ENCODE data around the gene MATN3.
A peak's percentile ranks its signal among the peaks of the same experiment; 100 is the strongest.

MATN3 gene

DNA sequence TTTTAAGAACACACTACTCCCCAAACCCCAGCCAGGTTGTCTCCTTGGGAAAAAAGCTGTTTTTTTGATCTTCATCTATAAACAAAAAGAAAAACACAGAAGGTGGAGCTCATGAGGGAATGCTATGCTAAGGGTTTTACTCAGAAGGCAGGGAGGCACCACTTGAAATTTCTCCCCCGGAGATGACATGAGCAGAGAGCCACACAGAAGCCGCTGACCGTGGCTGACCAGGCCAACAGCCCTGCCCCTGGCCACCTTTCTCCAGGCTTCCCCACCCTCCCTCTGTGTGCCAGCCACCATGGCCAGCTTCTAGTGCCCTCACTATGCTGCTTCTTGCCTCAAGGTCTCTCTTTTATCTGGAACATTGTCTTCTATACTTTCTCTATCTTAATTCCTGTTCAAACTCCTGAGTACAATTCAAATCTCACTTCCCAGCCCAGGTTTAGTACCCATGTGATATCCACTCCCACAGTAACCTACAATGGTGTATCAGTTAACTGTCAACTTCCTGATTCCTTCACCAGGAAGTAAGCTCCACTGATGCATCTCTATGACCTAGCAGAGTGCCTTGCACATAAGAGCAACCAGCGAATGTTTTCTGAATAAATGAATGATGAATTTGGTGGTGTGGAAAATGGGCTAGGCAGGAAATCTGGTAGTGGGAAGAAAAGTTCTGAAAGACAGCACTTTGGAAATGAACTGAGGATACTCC lies 23.6 kb upstream of the MATN3 start:
- peak; percentile 55 to 73 for DNase-seq

DNA sequence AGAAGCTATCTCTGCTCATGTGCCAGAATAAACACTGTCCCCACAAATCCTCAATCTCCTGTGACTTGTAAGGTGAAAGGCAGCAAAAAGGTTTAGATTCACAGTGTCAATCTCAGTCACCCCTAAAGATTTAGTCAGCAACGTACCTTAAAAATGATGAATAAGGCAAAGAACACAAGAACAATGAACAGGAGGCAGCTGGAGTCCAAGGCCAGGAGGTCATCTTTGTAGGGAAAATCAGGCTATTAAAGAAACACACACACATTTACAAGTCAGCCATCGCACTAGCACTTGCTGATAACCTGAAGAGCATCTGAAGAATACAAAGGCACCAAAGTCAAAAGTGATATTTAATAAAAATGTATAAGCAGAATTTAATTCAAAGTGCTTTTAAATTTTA lies 22.4 kb upstream of the MATN3 start:
- no peak for DNase-seq

- DNase-seq, result no peak
These were observed 21.8 kb upstream of the MATN3 start for GRCh38 chr2:20034218-20034617.

DNA sequence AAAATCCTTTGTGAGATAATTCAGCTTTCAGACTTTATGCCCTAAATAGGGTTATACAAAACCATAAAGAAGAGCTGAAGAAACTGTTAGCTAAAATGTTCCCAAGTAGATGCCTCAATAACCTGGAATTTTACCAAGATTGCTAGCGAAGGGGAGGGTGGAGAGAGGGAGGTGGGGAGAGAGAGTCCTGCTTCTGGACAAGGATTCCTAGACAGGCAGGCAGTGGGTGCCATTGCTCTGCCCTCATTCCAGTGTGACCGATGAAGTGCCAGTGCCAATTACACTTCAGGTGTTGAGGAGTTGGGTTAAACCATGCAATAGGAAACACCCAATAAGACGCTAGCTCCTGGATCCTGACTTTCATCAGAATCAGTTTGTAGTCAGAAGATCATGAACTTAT lies 20.9 kb upstream of the MATN3 start:
- DNase-seq, result no peak

DNA sequence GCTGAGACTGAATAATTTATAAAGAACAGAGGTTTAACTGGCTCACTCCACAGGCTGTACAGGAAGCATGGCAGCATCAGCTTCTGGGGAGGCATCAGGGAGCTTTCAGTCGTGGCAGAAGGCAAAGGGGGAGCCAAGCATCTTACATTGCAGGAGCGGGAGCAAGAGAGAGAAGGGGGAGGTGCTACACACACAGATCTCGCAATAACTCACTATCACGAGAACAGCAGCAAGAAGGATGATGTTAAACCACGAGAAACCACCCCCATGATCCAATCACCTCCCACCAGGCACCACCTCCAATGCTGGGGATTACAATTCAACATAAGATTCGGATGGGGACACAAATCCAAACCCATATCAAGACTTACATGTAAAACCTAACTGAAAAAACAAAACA lies 17.8 kb upstream of the MATN3 start:
- DNase-seq, result no peak

GRCh38 chr2:20027705-20028434 lies 15.4 kb upstream of the MATN3 start:
- DNase-seq, result no peak

- no peak for DNase-seq
These were observed 14.8 kb upstream of the MATN3 start for GRCh38 chr2:20027260-20027677.

- DNase-seq, result no peak
These were observed 12.8 kb upstream of the MATN3 start for GRCh38 chr2:20025065-20025786.

DNA sequence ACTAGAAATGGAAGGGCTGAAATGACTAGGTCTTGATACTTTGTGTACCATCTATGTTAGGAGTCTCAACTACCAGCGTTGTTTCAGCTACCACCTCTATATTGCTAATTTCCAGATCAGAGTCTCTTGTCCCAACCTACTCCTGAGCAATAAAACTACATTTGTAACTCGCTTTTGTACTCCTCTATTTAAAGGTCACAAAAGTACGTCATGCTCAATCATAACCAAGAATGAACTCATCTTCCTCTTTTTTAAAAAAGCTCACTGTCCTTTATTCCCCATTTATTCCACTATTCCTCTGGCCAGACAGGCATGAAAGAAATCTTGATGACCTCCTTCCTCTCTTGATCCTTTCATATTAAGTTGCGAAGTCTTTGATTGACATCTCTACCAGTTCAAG lies 11.2 kb upstream of the MATN3 start:
- no peak for DNase-seq

GRCh38 chr2:20021405-20022009 lies 9.0 kb upstream of the MATN3 start:
- peak; percentile 8 to 14 for DNase-seq

- no peak for DNase-seq
These were observed 7.3 kb upstream of the MATN3 start for GRCh38 chr2:20019747-20020146.

GRCh38 chr2:20018601-20019152 lies 6.2 kb upstream of the MATN3 start:
- no peak for DNase-seq

GRCh38 chr2:20016346-20016745 lies 3.9 kb upstream of the MATN3 start:
- DNase-seq, result no peak

DNA sequence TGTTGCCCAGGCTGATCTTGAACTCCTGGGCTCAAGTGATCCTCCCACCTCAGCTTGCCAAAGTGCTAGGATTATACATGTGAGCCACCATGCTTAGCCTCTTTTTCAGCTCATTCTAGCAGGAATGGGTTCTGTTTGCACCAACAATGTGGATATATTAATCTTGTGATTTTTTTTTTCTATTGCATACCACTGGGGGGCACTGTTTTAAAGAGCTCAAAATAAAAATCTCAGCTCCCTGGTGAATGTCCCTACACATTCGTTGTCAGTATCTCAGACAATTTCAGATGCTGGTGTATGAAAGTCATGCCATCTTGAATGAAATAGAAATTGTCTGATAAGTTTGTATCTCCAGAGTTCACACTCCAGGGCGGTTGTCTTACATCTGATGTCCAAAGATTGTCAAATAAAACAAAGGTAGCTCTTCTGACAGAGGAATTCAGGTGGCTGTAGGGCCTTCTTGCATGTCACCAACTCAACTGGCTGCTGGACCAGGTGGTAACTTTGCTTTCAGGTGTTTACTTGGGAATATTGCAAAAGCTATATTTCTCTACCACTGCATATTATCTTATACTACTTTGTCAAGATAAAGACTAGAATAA lies 3.1 kb upstream of the MATN3 start:
- DNase-seq, result peak; percentile 48 to 77

GRCh38 chr2:20013126-20013849 lies 820 bp upstream of the MATN3 start:
- no peak for DNase-seq

- no peak for DNase-seq
These were observed 511 bp downstream of the MATN3 start for GRCh38 chr2:20012032-20012281.

DNA sequence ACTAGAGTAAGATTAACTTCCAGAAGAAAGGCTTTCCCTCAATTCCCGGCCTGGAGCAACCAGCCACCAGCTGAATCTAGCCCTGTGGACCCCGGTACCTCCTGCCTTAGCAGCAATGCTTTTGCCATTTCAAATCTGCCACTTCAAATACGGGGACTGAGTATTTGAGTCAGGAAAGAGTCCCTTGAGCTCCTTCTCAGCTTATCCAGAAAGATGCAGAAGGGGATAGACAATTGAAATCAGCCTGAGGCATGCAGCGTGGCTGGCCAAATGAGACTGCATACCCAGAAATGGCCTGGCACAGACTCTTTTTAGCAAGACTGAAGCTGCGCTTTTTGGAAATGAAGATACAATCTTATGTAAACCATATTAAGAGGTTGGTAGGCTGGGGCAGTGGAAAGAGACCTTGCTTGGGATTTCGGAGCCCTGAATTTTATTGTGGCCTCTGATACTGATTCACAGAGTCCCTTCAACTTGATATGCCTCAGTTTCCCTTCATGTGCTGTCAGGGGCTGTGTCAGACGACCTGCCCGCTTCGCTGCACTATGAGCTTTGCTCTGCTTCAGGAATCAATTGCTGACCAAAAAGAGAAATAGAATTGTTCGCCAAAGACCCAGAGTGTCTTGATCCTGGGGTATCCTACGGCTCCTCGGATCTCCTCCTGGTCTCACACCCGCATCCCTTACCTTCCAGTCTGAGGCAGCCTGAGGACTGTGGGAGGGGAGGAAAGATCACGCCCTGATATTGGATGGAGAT lies 1.0 kb downstream of the MATN3 start:
- no peak for DNase-seq

GRCh38 chr2:20008703-20009102 lies 3.8 kb downstream of the MATN3 start:
- DNase-seq, result no peak

DNA sequence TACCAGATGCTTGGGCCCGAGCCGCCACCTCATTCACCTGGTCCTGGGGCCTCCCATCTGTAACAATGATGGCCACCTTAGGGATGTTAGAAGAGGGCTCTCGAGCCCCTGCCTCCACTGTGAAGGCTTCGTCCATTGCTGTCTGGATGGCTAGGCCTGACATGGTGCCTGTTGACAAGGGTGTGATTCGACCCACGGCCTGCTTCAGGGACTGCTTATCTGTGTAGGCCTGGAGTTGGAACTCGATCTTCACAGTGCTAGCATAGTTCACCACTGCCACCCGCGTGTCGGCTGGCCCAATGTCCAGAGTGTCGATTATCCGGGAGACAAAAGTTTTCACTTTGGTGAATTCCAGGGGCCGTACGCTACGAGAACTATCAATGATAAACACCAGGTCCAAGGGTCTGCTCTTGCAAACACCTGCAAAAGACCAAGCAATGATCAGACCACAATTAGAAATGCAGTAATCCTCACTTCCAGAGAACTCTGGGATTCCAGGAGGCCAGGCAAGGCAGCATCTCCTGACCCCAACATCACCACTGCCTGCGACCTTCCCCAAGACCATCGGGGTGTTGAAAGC lies 6.5 kb downstream of the MATN3 start:
- no peak for DNase-seq

GRCh38 chr2:20005067-20005627 lies 7.3 kb downstream of the MATN3 start:
- DNase-seq, result no peak

GRCh38 chr2:20001361-20001863 lies 11.1 kb downstream of the MATN3 start:
- DNase-seq, result no peak

Measured in Kasumi-1 (cell line).